SU-DHL-6 (cell line): ENCODE measurements around the gene CD244.

Experiments used
- H2AFZ ChIP-seq: fragments of 200-600 bp; sonication (generic); 2 replicates; pipeline ENCODE4 v1.6.1; 2014; ENCODE audit warnings: low read depth, mild to moderate bottlenecking, moderate library complexity, mixed read lengths, antibody characterized with exemption, low read length; ENCODE audit not compliant: severe bottlenecking
- H3F3A ChIP-seq: fragments of 200-600 bp; shearing (Covaris generic); 2 replicates; pipeline ENCODE4 v1.6.0; 2016; ENCODE audit warnings: antibody characterized with exemption, mild to moderate bottlenecking; ENCODE audit not compliant: insufficient read depth
- H3K27ac ChIP-seq: fragments of 200-600 bp; sonication (generic); 2 replicates; pipeline ENCODE4 v1.5.1; 2016; ENCODE audit warnings: low read depth, mild to moderate bottlenecking, low read length, moderate library complexity, mixed read lengths
- H3K27me3 ChIP-seq: fragments of 200-600 bp; sonication (generic), shearing (Covaris generic); 2 replicates; pipeline ENCODE4 v1.6.0; 2014; ENCODE audit warnings: mild to moderate bottlenecking, low read length
- H3K36me3 ChIP-seq: fragments of 200-600 bp; sonication (generic); 2 replicates; pipeline ENCODE4 v1.6.1; 2014; ENCODE audit warnings: mild to moderate bottlenecking, low read length, mixed read lengths
- H3K4me2 ChIP-seq: fragments of 300-600, 200-600 bp; shearing (Covaris generic), sonication (generic); 2 replicates; pipeline ENCODE4 v1.6.0; 2014; ENCODE audit warnings: low read length, low read depth, mild to moderate bottlenecking; ENCODE audit not compliant: poor library complexity, severe bottlenecking
- H3K4me3 ChIP-seq: fragments of 200-600 bp; sonication (generic); 2 replicates; pipeline ENCODE4 v1.5.1; 2014; ENCODE audit warnings: antibody characterized with exemption, low read length, mild to moderate bottlenecking, mixed read lengths; ENCODE audit not compliant: insufficient read depth, poor library complexity, severe bottlenecking
- H3K79me2 ChIP-seq: fragments of 200-600 bp; sonication (generic); 2 replicates; pipeline ENCODE4 v1.6.1; 2014; ENCODE audit warnings: mild to moderate bottlenecking, low read length, moderate library complexity; ENCODE audit not compliant: insufficient read depth
- H3K9ac ChIP-seq: fragments of 200-600 bp; sonication (generic); 2 replicates; pipeline ENCODE4 v1.7.0; 2014; ENCODE audit warnings: mild to moderate bottlenecking, low read length
- H3K9me2 ChIP-seq: fragments of 200-600 bp; sonication (generic); replicated peaks from 2 replicates; pipeline ENCODE4 v1.6.1; 2014; ENCODE audit warnings: low read length; ENCODE audit not compliant: insufficient read depth
- H3K9me3 ChIP-seq: fragments of 200-600 bp; sonication (generic); 2 replicates; pipeline ENCODE4 v1.6.1; 2014; ENCODE audit warnings: low read length, mixed read lengths; ENCODE audit not compliant: insufficient read depth
- H4K20me1 ChIP-seq: fragments of 200-600 bp; sonication (generic); 2 replicates; pipeline ENCODE4 v1.6.1; 2014; ENCODE audit warnings: low read depth, mild to moderate bottlenecking, antibody characterized with exemption, low read length, moderate library complexity, mixed read lengths
- EZH2phosphoT487 ChIP-seq: fragments of 200-600 bp; sonication (generic), shearing (Covaris generic); conservative IDR thresholded peaks from 2 replicates; pipeline ENCODE4 v1.6.1; 2018; ENCODE audit warnings: mild to moderate bottlenecking, antibody characterized with exemption, low read length, moderate library complexity, mixed read lengths
- TF ChIP-seq, protein P1 (sequence below): fragments of 200-600 bp; sonication (generic); IDR thresholded peaks from one replicate; pipeline ENCODE4 v1.5.1; 2017; ENCODE audit warnings: antibody characterized with exemption, mild to moderate bottlenecking, low read length, moderate library complexity; ENCODE audit not compliant: insufficient read depth, poor library complexity, severe bottlenecking

The CD244 gene

DNA sequence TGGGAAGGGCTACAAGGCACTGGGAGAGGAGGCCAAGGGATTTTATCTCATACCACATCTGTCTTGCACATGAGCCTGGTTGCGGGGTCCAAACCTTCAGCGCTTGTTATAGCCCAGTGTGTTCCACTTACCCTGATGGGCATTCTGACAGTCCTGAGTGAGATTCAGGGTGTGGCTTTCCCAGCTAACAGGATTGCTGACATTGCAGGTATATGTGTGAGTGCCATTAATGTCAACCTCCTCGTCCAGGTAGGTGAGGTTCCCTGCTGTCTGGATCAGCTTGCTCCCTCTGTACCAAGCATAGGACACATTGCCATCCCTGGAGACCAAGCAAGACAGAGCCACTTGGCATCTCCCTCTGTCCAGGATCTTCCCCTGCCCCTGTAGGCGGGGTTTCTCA, 21.6 kb downstream of the CD244 start:
- Histone ChIP-seq H2AFZ (no peak overlapping the region), H3K79me2 (no peaks in the 10 kb centered on the region), H3K27me3 (no peaks in the 10 kb centered on the region), H3K36me3 (no peaks in the 10 kb centered on the region), H3K9me2 (no peaks in the 10 kb centered on the region), H3K27ac (no peak overlapping the region), H3K4me3 (no peak overlapping the region), H3F3A (no peaks in the 10 kb centered on the region; the same call in 1 of the 2 replicates), H4K20me1 (no peaks in the 10 kb centered on the region), H3K9me3 (no peaks in the 10 kb centered on the region), H3K9ac (no peak overlapping the region), H3K4me2 (no peak overlapping the region)
- TF ChIP-seq, protein P1, sequence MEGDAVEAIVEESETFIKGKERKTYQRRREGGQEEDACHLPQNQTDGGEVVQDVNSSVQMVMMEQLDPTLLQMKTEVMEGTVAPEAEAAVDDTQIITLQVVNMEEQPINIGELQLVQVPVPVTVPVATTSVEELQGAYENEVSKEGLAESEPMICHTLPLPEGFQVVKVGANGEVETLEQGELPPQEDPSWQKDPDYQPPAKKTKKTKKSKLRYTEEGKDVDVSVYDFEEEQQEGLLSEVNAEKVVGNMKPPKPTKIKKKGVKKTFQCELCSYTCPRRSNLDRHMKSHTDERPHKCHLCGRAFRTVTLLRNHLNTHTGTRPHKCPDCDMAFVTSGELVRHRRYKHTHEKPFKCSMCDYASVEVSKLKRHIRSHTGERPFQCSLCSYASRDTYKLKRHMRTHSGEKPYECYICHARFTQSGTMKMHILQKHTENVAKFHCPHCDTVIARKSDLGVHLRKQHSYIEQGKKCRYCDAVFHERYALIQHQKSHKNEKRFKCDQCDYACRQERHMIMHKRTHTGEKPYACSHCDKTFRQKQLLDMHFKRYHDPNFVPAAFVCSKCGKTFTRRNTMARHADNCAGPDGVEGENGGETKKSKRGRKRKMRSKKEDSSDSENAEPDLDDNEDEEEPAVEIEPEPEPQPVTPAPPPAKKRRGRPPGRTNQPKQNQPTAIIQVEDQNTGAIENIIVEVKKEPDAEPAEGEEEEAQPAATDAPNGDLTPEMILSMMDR, result no peak
- no peak for TF ChIP-seq EZH2phosphoT487

GRCh38 chr1:160839746-160840145, 22.9 kb downstream of the CD244 start:
- no peaks in the 10 kb centered on the region for H3K36me3 ChIP-seq
- no peak overlapping the region for H3K4me3 ChIP-seq
- H3K4me2 ChIP-seq, result no peak overlapping the region
- no peak overlapping the region for H2AFZ ChIP-seq
- no peak for TF ChIP-seq EZH2phosphoT487
- TF ChIP-seq, protein P1, result no peak
- no peaks in the 10 kb centered on the region for H3K9me2 ChIP-seq
- H3K9ac ChIP-seq, result no peak overlapping the region
- no peaks in the 10 kb centered on the region; the same call in 1 of the 2 replicates for H3F3A ChIP-seq
- no peaks in the 10 kb centered on the region for H3K27me3 ChIP-seq
- no peaks in the 10 kb centered on the region for H3K79me2 ChIP-seq
- H4K20me1 ChIP-seq, result no peaks in the 10 kb centered on the region
- no peaks in the 10 kb centered on the region for H3K9me3 ChIP-seq
- H3K27ac ChIP-seq, result no peak overlapping the region

GRCh38 chr1:160838888-160839287, 23.8 kb downstream of the CD244 start:
- no peaks in the 10 kb centered on the region for H3K79me2 ChIP-seq

More at GRCh38 chr1:160838888-160839287, 23.8 kb downstream of the CD244 start:
- Histone ChIP-seq H3K27ac (no peak overlapping the region), H3K36me3 (no peaks in the 10 kb centered on the region), H3K4me2 (no peak overlapping the region), H3F3A (no peaks in the 10 kb centered on the region; the same call in 1 of the 2 replicates), H3K9ac (no peak overlapping the region), H2AFZ (no peak overlapping the region), H3K27me3 (no peaks in the 10 kb centered on the region), H3K9me2 (no peaks in the 10 kb centered on the region), H4K20me1 (no peaks in the 10 kb centered on the region), H3K9me3 (no peaks in the 10 kb centered on the region), H3K4me3 (no peak overlapping the region)
- TF ChIP-seq, protein P1, result no peak
- no peak for TF ChIP-seq EZH2phosphoT487
